ENCODE measurements around the gene ERH. TPM values are rescaled to one million over a fixed set of nuclear protein-coding genes. Genes with fewer than 3 reads are reported as not detected.

The ERH gene
- total RNA-seq, 1 experiment from 2014 or later = 352 TPM

DNA sequence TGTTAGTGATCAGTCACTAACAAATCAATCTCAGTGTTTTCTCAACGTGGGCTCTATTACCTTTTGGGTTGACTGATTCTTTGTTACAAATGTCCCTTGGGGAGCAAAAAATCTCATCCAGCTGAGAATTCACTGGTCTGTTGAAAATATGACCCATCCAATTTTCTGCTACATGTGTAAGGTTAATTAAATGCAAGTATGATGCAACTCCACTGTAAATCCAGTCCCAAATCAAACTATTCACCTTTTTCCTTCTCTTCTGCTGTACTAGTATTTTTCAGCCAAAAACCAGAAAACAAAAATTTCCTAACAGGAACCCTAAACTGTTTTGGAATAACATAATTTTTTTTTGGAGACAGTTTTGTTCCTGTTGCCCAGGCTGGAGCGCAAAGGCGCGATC lies 2.2 kb downstream of the ERH start:
- no peak overlapping the region for H3K27ac ChIP-seq (ENCODE audit: low read depth, low read length)
- intact Hi-C loops (cut with micrococcal nuclease) = no loop called here
- no peaks in the 10 kb centered on the region for H3K9me2 ChIP-seq (ENCODE audit: insufficient read depth)

More for the DNA sequence above, 2.2 kb downstream of the ERH start:
- Histone ChIP-seq H4K20me1 (ENCODE audit: insufficient read depth) (peaks cover 15% of the 10 kb centered on the region; the same call in 1 of the 2 replicates), H2AFZ (ENCODE audit: low read depth, low read length, poor library complexity, severe bottlenecking) (no peak overlapping the region), H3K4me3 (replicated peaks in 1 of 2; ENCODE audit: low read depth in 1 of 2, low read length in 2 of 2) (no peak overlapping the region), H3K79me2 (ENCODE audit: insufficient read depth, low read length) (peaks cover 97% of the 10 kb centered on the region), H3K4me1 (ENCODE audit: control insufficient read depth in 1 of 2, insufficient read depth in 2 of 2, low read length in 2 of 2) (peaks cover 15 to 19% of the 10 kb centered on the region in 2 experiments; a peak in 3 of 4 replicates), H3K4me2 (ENCODE audit: low read length) (0 out of 2 replicates have a peak overlapping the region, but pooled peaks have one; percentile 92), H3K27me3 (ENCODE audit: insufficient read depth, low read length) (no peaks in the 10 kb centered on the region), H3K9me3 (ENCODE audit: control insufficient read depth in 1 of 2, insufficient read depth in 1 of 2, low read depth in 1 of 2, low read length in 2 of 2) (no peaks in the 10 kb centered on the region), H3K9ac (ENCODE audit: low read length) (0 out of 2 replicates have a peak overlapping the region, but pooled peaks have one; percentile 3), H3K36me3 (ENCODE audit: control insufficient read depth in 1 of 2, insufficient read depth in 2 of 2, low read length in 2 of 2) (peaks cover 45 to 54% of the 10 kb centered on the region in 2 experiments)
- POLR2A ChIA-PET = no interaction called here
- TF ChIP-seq YY1 (IDR thresholded peaks at IDR 0.05; ENCODE audit: extremely low read depth, insufficient replicate concordance, low read depth, low read length) (no peak), ZNF274 (IDR thresholded peaks at IDR 0.05; ENCODE audit: low read depth, low read length) (no peak), SIN3A (IDR thresholded peaks at IDR 0.05; ENCODE audit: low read depth) (no peak), FOSL1 (IDR thresholded peaks at IDR 0.05; ENCODE audit: low read depth) (no peak), POLR2A (IDR thresholded peaks at IDR 0.05; ENCODE audit: borderline replicate concordance, extremely low read depth, insufficient read depth, insufficient read length) (no peak), POLR2AphosphoS5 (IDR thresholded peaks at IDR 0.05; ENCODE audit: low read depth, low read length) (no peak), EZH2 (IDR thresholded peaks at IDR 0.05) (no peak), SP1 (IDR thresholded peaks at IDR 0.05; ENCODE audit: low read depth) (no peak), CBX3 (IDR thresholded peaks at IDR 0.05; ENCODE audit: low read depth) (no peak), EGR1 (IDR thresholded peaks at IDR 0.05; ENCODE audit: low read depth) (no peak)
- TF ChIP-seq, protein P1, sequence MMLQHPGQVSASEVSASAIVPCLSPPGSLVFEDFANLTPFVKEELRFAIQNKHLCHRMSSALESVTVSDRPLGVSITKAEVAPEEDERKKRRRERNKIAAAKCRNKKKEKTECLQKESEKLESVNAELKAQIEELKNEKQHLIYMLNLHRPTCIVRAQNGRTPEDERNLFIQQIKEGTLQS (IDR thresholded peaks at IDR 0.05) = no peak
- TF ChIP-seq, protein P2, sequence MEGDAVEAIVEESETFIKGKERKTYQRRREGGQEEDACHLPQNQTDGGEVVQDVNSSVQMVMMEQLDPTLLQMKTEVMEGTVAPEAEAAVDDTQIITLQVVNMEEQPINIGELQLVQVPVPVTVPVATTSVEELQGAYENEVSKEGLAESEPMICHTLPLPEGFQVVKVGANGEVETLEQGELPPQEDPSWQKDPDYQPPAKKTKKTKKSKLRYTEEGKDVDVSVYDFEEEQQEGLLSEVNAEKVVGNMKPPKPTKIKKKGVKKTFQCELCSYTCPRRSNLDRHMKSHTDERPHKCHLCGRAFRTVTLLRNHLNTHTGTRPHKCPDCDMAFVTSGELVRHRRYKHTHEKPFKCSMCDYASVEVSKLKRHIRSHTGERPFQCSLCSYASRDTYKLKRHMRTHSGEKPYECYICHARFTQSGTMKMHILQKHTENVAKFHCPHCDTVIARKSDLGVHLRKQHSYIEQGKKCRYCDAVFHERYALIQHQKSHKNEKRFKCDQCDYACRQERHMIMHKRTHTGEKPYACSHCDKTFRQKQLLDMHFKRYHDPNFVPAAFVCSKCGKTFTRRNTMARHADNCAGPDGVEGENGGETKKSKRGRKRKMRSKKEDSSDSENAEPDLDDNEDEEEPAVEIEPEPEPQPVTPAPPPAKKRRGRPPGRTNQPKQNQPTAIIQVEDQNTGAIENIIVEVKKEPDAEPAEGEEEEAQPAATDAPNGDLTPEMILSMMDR (IDR thresholded peaks at IDR 0.05 in 2 of 3, conservative IDR thresholded peaks at IDR 0.05 in 1 of 3; ENCODE audit: borderline replicate concordance in 1 of 3, insufficient read depth in 1 of 3, low read depth in 2 of 3, low read length in 2 of 3) = no peak
- TF ChIP-seq, protein P3, sequence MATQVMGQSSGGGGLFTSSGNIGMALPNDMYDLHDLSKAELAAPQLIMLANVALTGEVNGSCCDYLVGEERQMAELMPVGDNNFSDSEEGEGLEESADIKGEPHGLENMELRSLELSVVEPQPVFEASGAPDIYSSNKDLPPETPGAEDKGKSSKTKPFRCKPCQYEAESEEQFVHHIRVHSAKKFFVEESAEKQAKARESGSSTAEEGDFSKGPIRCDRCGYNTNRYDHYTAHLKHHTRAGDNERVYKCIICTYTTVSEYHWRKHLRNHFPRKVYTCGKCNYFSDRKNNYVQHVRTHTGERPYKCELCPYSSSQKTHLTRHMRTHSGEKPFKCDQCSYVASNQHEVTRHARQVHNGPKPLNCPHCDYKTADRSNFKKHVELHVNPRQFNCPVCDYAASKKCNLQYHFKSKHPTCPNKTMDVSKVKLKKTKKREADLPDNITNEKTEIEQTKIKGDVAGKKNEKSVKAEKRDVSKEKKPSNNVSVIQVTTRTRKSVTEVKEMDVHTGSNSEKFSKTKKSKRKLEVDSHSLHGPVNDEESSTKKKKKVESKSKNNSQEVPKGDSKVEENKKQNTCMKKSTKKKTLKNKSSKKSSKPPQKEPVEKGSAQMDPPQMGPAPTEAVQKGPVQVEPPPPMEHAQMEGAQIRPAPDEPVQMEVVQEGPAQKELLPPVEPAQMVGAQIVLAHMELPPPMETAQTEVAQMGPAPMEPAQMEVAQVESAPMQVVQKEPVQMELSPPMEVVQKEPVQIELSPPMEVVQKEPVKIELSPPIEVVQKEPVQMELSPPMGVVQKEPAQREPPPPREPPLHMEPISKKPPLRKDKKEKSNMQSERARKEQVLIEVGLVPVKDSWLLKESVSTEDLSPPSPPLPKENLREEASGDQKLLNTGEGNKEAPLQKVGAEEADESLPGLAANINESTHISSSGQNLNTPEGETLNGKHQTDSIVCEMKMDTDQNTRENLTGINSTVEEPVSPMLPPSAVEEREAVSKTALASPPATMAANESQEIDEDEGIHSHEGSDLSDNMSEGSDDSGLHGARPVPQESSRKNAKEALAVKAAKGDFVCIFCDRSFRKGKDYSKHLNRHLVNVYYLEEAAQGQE (IDR thresholded peaks at IDR 0.05; ENCODE audit: low read depth) = no peak
- CTCF ChIA-PET = no interaction called here
- no TSS peak for BruUV-seq (replicated peaks)
- ATAC-seq (no peak), DNase-seq (ENCODE audit: low read depth, low spot score) (no peak)
- RAD21 ChIA-PET (ENCODE audit: low non-redundant PET in 1 of 2, low total read pairs in 2 of 2, uncharacterized antibody in 2 of 2, unreplicated experiment in 2 of 2) = no interaction called here

All from HCT116 (cell line).